Nephron progenitor cell (in vitro differentiated cells): Measurements from ENCODE around the gene GALNT7.
A peak's percentile ranks its signal among the peaks of the same experiment; 100 is the strongest.

ENCODE experiments used
- DNase-seq: peaks from one replicate; pipeline ENCODE4 v3.0.0; 2021
- H3K27ac Mint-ChIP-seq: 2 replicates; pipeline ENCODE4 v1.8.0; 2021; ENCODE audit warnings: mild to moderate bottlenecking, moderate library complexity, mixed read lengths
- H3K27me3 Mint-ChIP-seq: 2 replicates; pipeline ENCODE4 v1.8.0; 2021; ENCODE audit warnings: mild to moderate bottlenecking, low read depth, mixed read lengths; ENCODE audit not compliant: poor library complexity
- H3K36me3 Mint-ChIP-seq: 2 replicates; pipeline ENCODE4 v1.8.0; 2021; ENCODE audit warnings: low read depth, mixed read lengths
- H3K4me1 Mint-ChIP-seq: 2 replicates; pipeline ENCODE4 v1.8.0; 2021; ENCODE audit warnings: mixed read lengths
- H3K4me3 Mint-ChIP-seq: 2 replicates; pipeline ENCODE4 v1.8.0; 2021; ENCODE audit warnings: mild to moderate bottlenecking, moderate library complexity, mixed read lengths
- H3K9me3 Mint-ChIP-seq: 2 replicates; pipeline ENCODE4 v1.8.0; 2021; ENCODE audit warnings: mild to moderate bottlenecking, moderate library complexity, mixed read lengths
- CTCF ChIP-seq: fragments of 200-600 bp; sonication (generic); IDR thresholded peaks from 2 replicates; pipeline ENCODE4 v1.5.0; 2021; ENCODE audit warnings: antibody characterized with exemption

GALNT7 gene

GRCh38 chr4:173289353-173289727 lies 120.7 kb downstream of the GALNT7 start:
- H3K4me1 Mint-ChIP-seq = no peaks in the 10 kb centered on the region
- H3K36me3 Mint-ChIP-seq = peaks cover 35% of the 10 kb centered on the region
- H3K4me3 Mint-ChIP-seq = no peak overlapping the region
- H3K27ac Mint-ChIP-seq = no peak overlapping the region
- H3K27me3 Mint-ChIP-seq = peaks cover 3% of the 10 kb centered on the region
- H3K9me3 Mint-ChIP-seq = peaks cover 40% of the 10 kb centered on the region
- no peak for DNase-seq
- TF ChIP-seq CTCF = no peak

- TF ChIP-seq CTCF = no peak
- H3K9me3 Mint-ChIP-seq = peaks cover 15% of the 10 kb centered on the region
- H3K4me1 Mint-ChIP-seq = no peaks in the 10 kb centered on the region
- H3K36me3 Mint-ChIP-seq = peaks cover 10% of the 10 kb centered on the region
- no peak for DNase-seq
- no peaks in the 10 kb centered on the region for H3K27me3 Mint-ChIP-seq
- no peak overlapping the region for H3K4me3 Mint-ChIP-seq
- H3K27ac Mint-ChIP-seq = no peak overlapping the region
These were observed 123.3 kb downstream of the GALNT7 start for GRCh38 chr4:173291899-173292298.

GRCh38 chr4:173293663-173294062 lies 125.1 kb downstream of the GALNT7 start:
- Mint-ChIP-seq H3K36me3 (no peaks in the 10 kb centered on the region), H3K9me3 (no peaks in the 10 kb centered on the region), H3K4me3 (no peak overlapping the region), H3K27me3 (no peaks in the 10 kb centered on the region), H3K27ac (peak overlapping the region; percentile 29), H3K4me1 (no peaks in the 10 kb centered on the region)
- TF ChIP-seq CTCF = no peak
- no peak for DNase-seq

GRCh38 chr4:173294444-173294843 lies 125.8 kb downstream of the GALNT7 start:
- no peak overlapping the region for H3K4me3 Mint-ChIP-seq
- H3K36me3 Mint-ChIP-seq = peaks cover 5% of the 10 kb centered on the region
- H3K4me1 Mint-ChIP-seq = no peaks in the 10 kb centered on the region
- no peak for TF ChIP-seq CTCF
- no peaks in the 10 kb centered on the region for H3K27me3 Mint-ChIP-seq
- H3K27ac Mint-ChIP-seq = no peak overlapping the region
- H3K9me3 Mint-ChIP-seq = no peaks in the 10 kb centered on the region
- DNase-seq = no peak

GRCh38 chr4:173301518-173302201 lies 133.0 kb downstream of the GALNT7 start:
- H3K4me1 Mint-ChIP-seq = no peaks in the 10 kb centered on the region
- H3K9me3 Mint-ChIP-seq = peaks cover 18% of the 10 kb centered on the region
- no peak overlapping the region for H3K27ac Mint-ChIP-seq
- H3K36me3 Mint-ChIP-seq = peaks cover 52% of the 10 kb centered on the region
- H3K27me3 Mint-ChIP-seq = no peaks in the 10 kb centered on the region
- TF ChIP-seq CTCF = peak; percentile 65
- no peak for DNase-seq
- no peak overlapping the region for H3K4me3 Mint-ChIP-seq

- Mint-ChIP-seq H3K4me1 (no peaks in the 10 kb centered on the region), H3K27ac (no peak overlapping the region), H3K27me3 (no peaks in the 10 kb centered on the region), H3K36me3 (peaks cover 85% of the 10 kb centered on the region), H3K9me3 (peaks cover 18% of the 10 kb centered on the region), H3K4me3 (no peak overlapping the region)
- DNase-seq = no peak
- no peak for TF ChIP-seq CTCF
These were observed 139.2 kb downstream of the GALNT7 start for GRCh38 chr4:173307778-173308177.
